GM19397 (cell line): ENCODE data around the gene DOCK1.

Source experiments
- ATAC-seq: cut with Tn5 transposase; IDR thresholded peaks from one replicate; pipeline ENCODE4 v1.9.1; 2021; ENCODE audit warnings: mild to moderate bottlenecking, moderate library complexity; ENCODE audit not compliant: unreplicated experiment

Gene DOCK1

GRCh38 chr10:127374074-127374680 lies 468.9 kb downstream of the DOCK1 start:
- no peak for ATAC-seq

GRCh38 chr10:127374901-127375300 lies 469.7 kb downstream of the DOCK1 start:
- ATAC-seq, result no peak

GRCh38 chr10:127375461-127375860 lies 470.2 kb downstream of the DOCK1 start:
- no peak for ATAC-seq

- ATAC-seq, result no peak
Measured at GRCh38 chr10:127376071-127376470, 470.8 kb downstream of the DOCK1 start.

DNA sequence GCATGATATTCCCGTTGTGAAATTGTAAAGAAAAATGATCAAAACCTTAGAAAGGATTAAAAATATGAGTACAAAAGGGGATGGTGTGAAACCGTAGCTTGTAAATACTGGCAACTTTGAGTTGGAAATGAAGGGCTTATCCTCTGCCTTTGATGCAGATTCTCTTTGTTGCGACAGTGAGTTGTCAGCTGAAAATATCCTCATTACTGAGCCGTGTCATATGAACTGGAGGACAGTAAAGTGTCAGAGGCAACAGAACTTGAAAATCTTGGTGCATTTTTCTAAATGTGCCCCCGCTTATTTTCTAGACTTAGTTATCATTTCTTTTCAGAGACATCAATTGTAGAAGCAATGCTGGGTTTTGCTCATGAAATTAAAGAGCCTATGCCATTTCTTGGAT lies 473.4 kb downstream of the DOCK1 start:
- ATAC-seq, result no peak

GRCh38 chr10:127384532-127384931 lies 479.3 kb downstream of the DOCK1 start:
- ATAC-seq, result no peak

- no peak for ATAC-seq
Measured at GRCh38 chr10:127385066-127385465, 479.8 kb downstream of the DOCK1 start.

DNA sequence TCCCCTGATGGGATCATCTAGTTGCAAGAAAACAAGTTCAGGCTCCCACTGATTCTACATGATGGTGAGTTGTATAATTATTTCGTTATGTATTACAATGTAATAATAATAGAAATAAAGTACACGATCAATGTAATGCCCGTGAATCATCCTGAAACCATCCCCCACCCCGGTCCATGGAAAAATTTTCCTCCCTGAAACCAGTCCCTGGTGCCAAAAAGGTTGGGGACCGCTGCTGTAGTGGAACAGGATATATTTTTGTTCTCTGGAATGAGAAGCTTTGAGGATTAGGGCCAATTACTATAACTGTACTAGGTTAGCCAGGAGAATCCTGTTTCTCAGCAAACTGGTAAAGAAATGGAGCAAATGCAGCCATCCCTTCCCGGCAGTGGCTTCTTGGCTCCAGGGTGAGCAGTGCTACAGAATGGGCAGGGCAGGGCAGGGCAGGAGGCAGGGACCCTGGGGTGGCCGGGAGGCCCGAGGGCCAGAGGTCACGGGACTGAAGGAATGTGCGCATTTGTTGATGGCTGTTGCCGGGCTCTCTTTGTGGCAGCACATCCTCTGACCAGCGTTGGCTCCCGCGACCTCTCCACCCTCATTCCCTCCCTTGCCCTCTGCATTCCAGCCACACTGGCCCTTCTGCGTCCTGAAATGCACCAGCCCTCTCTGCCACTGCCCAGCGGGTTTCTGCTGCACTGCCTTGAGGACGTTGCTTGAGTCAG lies 481.5 kb downstream of the DOCK1 start:
- no peak for ATAC-seq

DNA sequence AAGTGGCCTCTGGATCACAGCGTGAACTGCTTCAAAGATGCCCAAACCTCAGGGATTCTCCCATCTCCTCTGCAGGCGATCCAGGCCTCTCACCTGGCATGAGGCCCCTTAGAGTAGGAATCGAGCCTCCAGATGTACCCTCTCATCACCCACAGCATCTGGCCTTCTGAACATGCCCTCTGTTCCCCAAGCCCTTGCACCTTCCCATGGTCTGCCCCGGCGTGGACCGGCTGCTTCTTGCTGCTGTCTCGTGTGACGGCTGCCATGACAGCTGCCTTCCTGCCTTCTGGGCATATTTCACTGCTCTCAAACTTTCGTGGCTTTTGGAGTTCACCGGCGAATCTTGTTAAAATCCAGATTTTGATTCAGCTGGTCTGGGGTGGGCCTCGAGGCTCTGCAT lies 486.6 kb downstream of the DOCK1 start:
- ATAC-seq, result no peak

DNA sequence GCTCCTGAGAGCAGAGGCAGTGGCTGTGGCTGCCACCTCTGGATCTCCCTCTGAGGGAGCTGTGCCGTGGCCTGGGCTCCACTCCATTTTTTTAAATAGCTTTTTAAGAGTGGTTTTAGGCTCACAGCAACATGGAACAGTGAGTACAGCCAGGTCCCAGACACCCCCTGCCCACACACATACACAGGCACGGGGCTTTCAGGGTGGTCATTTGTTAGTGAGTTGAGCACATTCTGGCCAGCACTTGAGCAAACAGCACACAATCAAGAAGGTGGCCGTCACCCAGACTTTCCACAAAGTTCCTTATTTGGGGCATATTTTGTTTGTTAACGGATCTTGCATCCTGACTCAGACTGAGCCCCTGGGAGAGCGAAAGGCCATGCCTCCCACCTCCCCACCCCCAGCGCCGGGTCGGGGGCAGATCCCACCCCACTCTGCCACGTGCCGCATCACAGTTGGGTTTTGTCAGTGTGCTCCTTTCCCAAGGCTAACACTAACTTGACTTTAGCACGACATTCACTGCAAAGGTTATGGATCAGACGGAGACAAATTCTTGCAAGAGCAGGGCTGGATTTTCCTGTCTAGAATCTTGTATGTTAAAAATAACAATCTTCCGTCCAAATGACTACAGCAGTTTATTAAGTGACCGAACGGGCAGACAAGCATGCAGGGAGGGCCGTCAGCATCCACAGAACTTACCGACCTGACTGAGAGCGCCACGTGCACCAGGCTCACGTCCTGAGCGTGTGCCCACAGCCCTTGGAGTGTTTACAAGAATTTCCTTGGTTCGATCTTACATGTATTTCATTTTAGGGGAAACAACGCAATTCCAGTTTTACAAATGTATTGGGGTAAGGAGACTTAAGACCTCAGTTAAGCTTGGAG lies 487.4 kb downstream of the DOCK1 start:
- no peak for ATAC-seq

DNA sequence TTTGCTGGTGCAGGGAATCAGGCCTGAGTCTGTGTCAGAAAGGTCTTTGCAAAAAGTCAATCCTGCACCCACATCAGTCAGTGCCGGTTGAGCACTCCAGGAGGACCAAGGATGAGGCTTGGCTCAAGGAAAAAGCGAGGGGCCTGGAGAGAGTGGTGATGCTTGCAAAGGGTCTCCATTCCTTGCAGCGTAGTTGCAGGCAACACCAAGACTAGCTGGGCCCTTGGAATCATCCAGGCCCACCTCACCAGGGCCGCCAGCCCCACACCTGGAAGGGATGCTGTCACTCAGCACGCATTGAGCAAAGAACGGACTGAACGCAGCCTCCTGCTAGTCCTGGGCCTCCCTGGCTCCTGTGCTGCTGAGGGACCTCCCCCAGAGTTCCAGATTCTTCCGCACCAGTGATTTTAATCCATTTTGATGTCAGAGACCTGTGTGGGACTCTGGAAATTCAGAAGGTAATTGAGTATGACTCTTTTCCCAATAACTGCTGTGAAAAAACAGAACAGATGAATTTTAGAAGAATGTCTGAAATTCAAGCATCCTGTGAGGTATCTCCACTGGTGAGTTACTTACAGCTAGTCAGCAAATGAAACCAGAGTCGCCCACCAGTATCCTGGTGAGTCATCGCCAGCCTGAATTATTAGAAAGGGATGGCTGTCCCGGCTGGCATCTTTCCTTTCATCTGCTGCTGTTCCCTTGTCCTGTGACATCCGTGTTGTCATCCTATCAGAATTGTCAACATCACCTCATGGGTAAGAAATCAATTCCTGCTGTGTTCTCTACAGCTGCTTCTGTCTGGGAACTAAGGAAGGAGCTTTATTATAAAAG lies 493.1 kb downstream of the DOCK1 start:
- no peak for ATAC-seq

- no peak for ATAC-seq
Measured at GRCh38 chr10:127398971-127399365, 493.7 kb downstream of the DOCK1 start.

- ATAC-seq, result no peak
Measured at GRCh38 chr10:127399668-127400067, 494.4 kb downstream of the DOCK1 start.

- no peak for ATAC-seq
Measured at GRCh38 chr10:127400216-127400615, 495.0 kb downstream of the DOCK1 start.

DNA sequence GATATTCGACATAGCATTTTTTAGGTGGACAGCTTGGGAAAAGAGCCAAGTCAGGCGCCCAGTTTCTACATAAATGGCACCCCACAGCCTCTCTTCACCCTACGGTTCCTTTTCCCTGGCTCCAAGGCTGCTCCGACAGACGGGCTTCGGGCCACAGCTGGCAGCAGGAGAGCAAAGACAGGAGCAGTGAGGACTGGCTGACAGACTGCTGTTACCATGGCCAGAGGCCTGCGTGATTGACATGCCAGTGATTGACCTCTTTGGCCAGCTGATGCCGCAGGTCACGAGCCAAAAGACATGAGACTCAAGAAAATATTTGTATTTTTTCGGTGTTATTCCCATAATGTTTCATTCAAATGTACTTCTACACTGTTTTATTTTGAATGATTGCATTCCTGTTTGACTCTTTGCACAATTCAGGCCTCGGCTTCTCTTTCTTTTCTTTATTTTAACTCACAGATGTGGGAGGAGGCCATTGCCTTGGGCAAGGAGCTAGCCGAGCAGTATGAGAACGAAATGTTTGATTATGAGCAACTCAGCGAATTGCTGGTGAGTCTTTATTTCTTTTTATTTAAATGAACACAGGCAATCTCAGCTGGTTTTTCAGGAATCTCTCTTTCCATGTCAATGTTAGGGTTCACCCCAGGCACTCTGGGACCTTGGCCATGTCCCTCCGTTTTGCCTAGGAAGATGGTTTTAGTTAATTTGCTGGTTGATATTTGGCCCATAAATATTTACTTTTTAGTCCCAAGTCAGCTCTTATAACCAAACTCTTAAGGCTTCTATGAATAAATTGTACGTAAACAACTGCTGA lies 497.6 kb downstream of the DOCK1 start:
- ATAC-seq, result no peak

GRCh38 chr10:127405221-127405620 lies 500.0 kb downstream of the DOCK1 start:
- ATAC-seq, result no peak

GRCh38 chr10:127406018-127406550 lies 500.9 kb downstream of the DOCK1 start:
- no peak for ATAC-seq

- ATAC-seq, result no peak
Measured at GRCh38 chr10:127407551-127407950, 502.3 kb downstream of the DOCK1 start.

DNA sequence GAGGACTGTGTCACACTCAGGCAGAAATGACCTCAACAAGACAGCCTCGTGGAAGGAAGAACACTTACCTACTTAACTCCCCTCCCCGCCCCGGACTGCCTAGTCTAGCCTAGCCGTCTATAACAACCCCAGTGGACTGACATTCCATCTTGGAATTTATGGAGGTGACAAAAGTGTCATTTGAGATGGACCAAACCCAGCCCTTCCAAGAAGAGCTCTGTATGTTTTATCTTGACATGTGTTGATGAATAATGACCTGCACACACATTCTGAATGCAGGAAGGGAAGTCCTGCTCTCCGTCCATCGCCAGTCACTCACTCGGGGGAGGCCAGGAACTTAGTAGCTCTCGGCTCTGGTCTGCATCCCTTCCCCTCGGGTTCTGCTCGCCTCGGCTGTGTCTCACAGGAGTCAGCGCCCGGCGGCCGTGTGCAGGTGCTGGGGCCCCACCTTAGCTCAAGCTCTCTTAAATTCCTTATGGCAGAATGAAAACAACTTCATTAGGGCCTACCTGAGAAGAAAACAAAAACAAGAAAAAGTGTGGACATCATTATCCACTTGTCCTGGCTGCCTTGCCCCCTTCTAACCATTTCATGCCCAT lies 503.0 kb downstream of the DOCK1 start:
- no peak for ATAC-seq
